Measurements from ENCODE around the gene PPP2R2B. TPM values are rescaled to one million over a fixed set of nuclear protein-coding genes. Genes with fewer than 3 reads are reported as not detected.

Gene PPP2R2B
- polyA plus RNA-seq, 2 of the 4 experiments (the other 2 are of a cell fraction) = not detected

DNA sequence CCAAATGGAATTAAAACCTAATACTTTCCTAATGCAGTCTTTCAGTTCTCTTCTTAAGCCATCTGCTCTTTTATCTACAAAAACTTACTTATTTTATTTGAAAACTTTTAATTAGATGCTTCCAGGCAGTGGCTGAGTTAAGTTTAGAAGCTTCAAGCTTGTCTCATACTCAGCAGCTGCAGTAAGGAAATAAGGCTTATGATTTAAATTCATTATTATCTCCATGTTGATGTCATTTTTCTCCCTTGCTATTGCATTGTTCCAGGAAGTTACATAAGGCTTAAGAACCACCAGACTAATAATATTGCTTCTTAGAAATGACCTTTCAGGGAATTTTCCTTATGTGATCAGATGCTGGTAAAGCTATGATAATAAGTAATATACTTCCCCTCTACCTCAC lies 119.6 kb downstream of the PPP2R2B start:
- CTCF ChIA-PET = no interaction called here
- ATAC-seq (no peak), FAIRE-seq (no peak), DNase-seq (ENCODE audit: low read depth in 1 of 2, low spot score in 1 of 2) (no peak)
- no peak overlapping the region for H3K4me3 ChIP-seq
- POLR2A ChIA-PET = no interaction called here
- no peaks in the 10 kb centered on the region for H3K4me1 ChIP-seq
- H3K9me3 ChIP-seq = no peaks in the 10 kb centered on the region
- H3K27ac ChIP-seq = no peak overlapping the region
- H3K4me2 ChIP-seq = no peak overlapping the region
- TF ChIP-seq SMC3 (IDR thresholded peaks at IDR 0.05) (no peak), CBX8 (IDR thresholded peaks at IDR 0.05) (no peak), MYC (IDR thresholded peaks at IDR 0.05; ENCODE audit: borderline replicate concordance, low read length) (no peak), CEBPB (IDR thresholded peaks at IDR 0.05) (no peak), POLR2AphosphoS2 (conservative IDR thresholded peaks at IDR 0.05; ENCODE audit: low read length) (no peak), JUN (IDR thresholded peaks at IDR 0.05) (no peak)
- TF ChIP-seq, protein P1, sequence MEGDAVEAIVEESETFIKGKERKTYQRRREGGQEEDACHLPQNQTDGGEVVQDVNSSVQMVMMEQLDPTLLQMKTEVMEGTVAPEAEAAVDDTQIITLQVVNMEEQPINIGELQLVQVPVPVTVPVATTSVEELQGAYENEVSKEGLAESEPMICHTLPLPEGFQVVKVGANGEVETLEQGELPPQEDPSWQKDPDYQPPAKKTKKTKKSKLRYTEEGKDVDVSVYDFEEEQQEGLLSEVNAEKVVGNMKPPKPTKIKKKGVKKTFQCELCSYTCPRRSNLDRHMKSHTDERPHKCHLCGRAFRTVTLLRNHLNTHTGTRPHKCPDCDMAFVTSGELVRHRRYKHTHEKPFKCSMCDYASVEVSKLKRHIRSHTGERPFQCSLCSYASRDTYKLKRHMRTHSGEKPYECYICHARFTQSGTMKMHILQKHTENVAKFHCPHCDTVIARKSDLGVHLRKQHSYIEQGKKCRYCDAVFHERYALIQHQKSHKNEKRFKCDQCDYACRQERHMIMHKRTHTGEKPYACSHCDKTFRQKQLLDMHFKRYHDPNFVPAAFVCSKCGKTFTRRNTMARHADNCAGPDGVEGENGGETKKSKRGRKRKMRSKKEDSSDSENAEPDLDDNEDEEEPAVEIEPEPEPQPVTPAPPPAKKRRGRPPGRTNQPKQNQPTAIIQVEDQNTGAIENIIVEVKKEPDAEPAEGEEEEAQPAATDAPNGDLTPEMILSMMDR (IDR thresholded peaks at IDR 0.05) = no peak

GRCh38 chr5:146758076-146758475 lies 120.5 kb downstream of the PPP2R2B start:
- H3K27ac ChIP-seq = no peak overlapping the region
- POLR2A ChIA-PET = no interaction called here
- no peaks in the 10 kb centered on the region for H3K9me3 ChIP-seq
- FAIRE-seq = no peak
- H3K4me3 ChIP-seq = no peak overlapping the region
- no peak overlapping the region for H3K4me2 ChIP-seq
- CTCF ChIA-PET = no interaction called here
- ATAC-seq = no peak
- 2% methylated on average over 1 of the region's 1 CpG for WGBS (ENCODE audit: missing lambda C conversion rate)
- no peak for DNase-seq (ENCODE audit: low read depth in 1 of 2, low spot score in 1 of 2)
- H3K4me1 ChIP-seq = no peaks in the 10 kb centered on the region
- TF ChIP-seq POLR2A (IDR thresholded peaks at IDR 0.05; ENCODE audit: low read length) (no peak), MAFK (IDR thresholded peaks at IDR 0.05; ENCODE audit: partially characterized antibody) (no peak), MAZ (IDR thresholded peaks at IDR 0.05; ENCODE audit: borderline replicate concordance, low read depth, low read length) (no peak), BCL3 (IDR thresholded peaks at IDR 0.05) (no peak), NR3C1 (IDR thresholded peaks at IDR 0.05) (no peak), FOSB (CRISPR knock-in tag; IDR thresholded peaks at IDR 0.05) (no peak), HDAC2 (IDR thresholded peaks at IDR 0.05) (no peak), GATA3 (IDR thresholded peaks at IDR 0.05; ENCODE audit: borderline replicate concordance) (no peak), HOXB13 (CRISPR knock-in tag; IDR thresholded peaks at IDR 0.05; ENCODE audit: low read depth) (no peak), KDM5A (IDR thresholded peaks at IDR 0.05) (no peak), FOSL2 (IDR thresholded peaks at IDR 0.05) (no peak), FOSL2 (CRISPR knock-in tag; IDR thresholded peaks at IDR 0.05) (no peak), EHMT2 (IDR thresholded peaks at IDR 0.05; ENCODE audit: low read depth) (no peak), CEBPB (IDR thresholded peaks at IDR 0.05) (no peak)
- TF ChIP-seq, protein P2, sequence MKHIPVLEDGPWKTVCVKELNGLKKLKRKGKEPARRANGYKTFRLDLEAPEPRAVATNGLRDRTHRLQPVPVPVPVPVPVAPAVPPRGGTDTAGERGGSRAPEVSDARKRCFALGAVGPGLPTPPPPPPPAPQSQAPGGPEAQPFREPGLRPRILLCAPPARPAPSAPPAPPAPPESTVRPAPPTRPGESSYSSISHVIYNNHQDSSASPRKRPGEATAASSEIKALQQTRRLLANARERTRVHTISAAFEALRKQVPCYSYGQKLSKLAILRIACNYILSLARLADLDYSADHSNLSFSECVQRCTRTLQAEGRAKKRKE (CRISPR knock-in tag; IDR thresholded peaks at IDR 0.05; ENCODE audit: low read depth) = no peak
- TF ChIP-seq, protein P3, sequence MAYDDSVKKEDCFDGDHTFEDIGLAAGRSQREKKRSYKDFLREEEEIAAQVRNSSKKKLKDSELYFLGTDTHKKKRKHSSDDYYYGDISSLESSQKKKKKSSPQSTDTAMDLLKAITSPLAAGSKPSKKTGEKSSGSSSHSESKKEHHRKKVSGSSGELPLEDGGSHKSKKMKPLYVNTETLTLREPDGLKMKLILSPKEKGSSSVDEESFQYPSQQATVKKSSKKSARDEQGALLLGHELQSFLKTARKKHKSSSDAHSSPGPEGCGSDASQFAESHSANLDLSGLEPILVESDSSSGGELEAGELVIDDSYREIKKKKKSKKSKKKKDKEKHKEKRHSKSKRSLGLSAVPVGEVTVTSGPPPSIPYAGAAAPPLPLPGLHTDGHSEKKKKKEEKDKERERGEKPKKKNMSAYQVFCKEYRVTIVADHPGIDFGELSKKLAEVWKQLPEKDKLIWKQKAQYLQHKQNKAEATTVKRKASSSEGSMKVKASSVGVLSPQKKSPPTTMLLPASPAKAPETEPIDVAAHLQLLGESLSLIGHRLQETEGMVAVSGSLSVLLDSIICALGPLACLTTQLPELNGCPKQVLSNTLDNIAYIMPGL (CRISPR knock-in tag; IDR thresholded peaks at IDR 0.05; ENCODE audit: borderline replicate concordance) = no peak
